Duodenal mucosa (tissue), 2 donors: ENCODE data around the gene F10.
A peak's percentile ranks its signal among the peaks of the same experiment; 100 is the strongest.
"Not testable (repeated sequence)": the region's sequence is repeated elsewhere in the genome, so short reads cannot be mapped to it uniquely, and the experiment has no call there.

Experiments
- H3K27ac ChIP-seq: one replicate; pipeline ENCODE4 v1.7.0; 2013; ENCODE audit warnings: low read depth, low read length
- H3K27me3 ChIP-seq, 2 donors: one replicate each; pipeline ENCODE4 v1.7.0; 2013; ENCODE audit warnings: low read length in 2 of 2, control low read depth in 1 of 2; ENCODE audit not compliant: insufficient read depth in 2 of 2, control insufficient read depth in 1 of 2
- H3K36me3 ChIP-seq, 2 donors: one replicate each; pipeline ENCODE4 v1.7.0; 2013; ENCODE audit warnings: low read length in 2 of 2, control low read depth in 1 of 2; ENCODE audit not compliant: insufficient read depth in 2 of 2, control insufficient read depth in 1 of 2
- H3K4me1 ChIP-seq, 2 donors: one replicate each; pipeline ENCODE4 v1.7.0; 2013; ENCODE audit warnings: low read length in 2 of 2, control low read depth in 1 of 2; ENCODE audit not compliant: insufficient read depth in 2 of 2, control insufficient read depth in 1 of 2
- H3K4me3 ChIP-seq, 2 donors: one replicate each; pipeline ENCODE4 v1.7.0; 2013; ENCODE audit warnings: low read length in 2 of 2, low read depth in 1 of 2
- H3K9ac ChIP-seq, 2 donors: one replicate each; pipeline ENCODE4 v1.7.0; 2013; ENCODE audit warnings: low read length in 2 of 2, low read depth in 1 of 2
- H3K9me3 ChIP-seq, 2 donors: one replicate each; pipeline ENCODE4 v1.7.0; 2013; ENCODE audit warnings: low read length in 2 of 2, control low read depth in 1 of 2; ENCODE audit not compliant: control insufficient read depth in 1 of 2

F10 gene

DNA sequence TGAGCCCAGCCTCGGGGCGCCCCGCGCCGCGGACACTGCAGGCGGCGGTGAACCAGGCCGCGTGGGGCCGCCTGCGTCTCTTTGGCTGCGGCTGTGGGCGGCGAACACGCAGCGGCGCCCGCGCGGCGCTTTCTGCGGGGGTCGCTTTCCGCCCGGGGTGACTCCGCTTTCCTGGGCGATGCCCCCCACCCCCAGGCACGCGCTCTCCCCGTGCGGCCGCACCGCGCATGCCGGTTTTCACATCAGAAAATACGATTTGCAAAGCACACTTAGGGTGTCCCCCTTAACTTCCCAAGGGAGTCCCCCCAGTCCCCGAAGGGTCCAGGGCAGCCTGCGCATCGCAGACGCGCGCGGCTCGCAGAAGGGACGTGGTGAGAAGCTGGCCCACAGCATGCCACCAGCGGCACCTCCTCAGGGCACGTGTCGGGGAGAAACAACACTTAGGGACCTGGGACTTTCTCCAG is 11.7 kb upstream of the F10 start:
- Histone ChIP-seq H3K9me3 (no peaks in the 10 kb centered on the region), H3K27me3 (peaks cover 12 to 24% of the 10 kb centered on the region in 2 donors), H3K36me3 (no peaks in the 10 kb centered on the region), H3K4me3 (peak overlapping the region; percentile 29 to 36), H3K27ac (no peak overlapping the region), H3K9ac (no peak overlapping the region), H3K4me1 (peaks cover under 1 to 2% of the 10 kb centered on the region in 2 donors)

DNA sequence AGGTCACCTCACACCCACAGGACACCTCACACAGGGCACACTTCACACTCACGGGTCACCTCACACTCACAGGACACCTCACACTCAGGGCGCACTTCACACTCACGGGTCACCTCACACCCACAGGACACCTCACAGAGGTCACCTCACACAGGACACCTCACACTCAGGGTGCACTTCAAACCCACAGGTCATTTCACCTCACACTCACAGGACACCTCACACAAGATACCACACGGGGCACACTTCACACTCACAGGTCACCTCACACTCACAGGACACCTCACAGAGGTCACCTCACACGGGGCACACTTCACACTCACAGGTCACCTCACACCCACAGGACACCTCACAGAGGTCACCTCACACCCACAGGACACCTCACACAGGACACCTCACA is 10.8 kb upstream of the F10 start:
- not testable (repeated sequence) for H3K27ac ChIP-seq

DNA sequence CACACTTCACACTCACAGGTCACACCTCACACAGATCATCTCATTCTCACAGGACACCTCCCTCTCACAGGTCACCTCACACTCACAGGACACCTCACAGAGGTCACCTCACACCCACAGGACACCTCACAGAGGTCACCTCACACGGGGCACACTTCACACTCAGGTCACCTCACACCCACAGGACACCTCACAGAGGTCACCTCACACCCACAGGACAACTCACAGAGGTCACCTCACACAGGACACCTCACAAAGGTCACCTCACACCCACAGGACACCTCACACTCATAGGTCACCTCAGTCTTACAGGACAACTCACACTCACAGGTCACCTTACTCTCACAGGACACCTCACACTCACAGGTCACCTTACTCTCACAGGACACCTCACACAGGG is 10.1 kb upstream of the F10 start:
- H3K27me3 ChIP-seq: peaks cover 12 to 24% of the 10 kb centered on the region in 2 donors
- H3K4me1 ChIP-seq, H3K9ac ChIP-seq: not testable (repeated sequence)

More for the DNA sequence above, 10.8 kb upstream of the F10 start:
- H3K36me3 ChIP-seq, H3K4me3 ChIP-seq, H3K9me3 ChIP-seq, H3K4me1 ChIP-seq, H3K9ac ChIP-seq: not testable (repeated sequence)
- peaks cover 12 to 24% of the 10 kb centered on the region in 2 donors for H3K27me3 ChIP-seq

DNA sequence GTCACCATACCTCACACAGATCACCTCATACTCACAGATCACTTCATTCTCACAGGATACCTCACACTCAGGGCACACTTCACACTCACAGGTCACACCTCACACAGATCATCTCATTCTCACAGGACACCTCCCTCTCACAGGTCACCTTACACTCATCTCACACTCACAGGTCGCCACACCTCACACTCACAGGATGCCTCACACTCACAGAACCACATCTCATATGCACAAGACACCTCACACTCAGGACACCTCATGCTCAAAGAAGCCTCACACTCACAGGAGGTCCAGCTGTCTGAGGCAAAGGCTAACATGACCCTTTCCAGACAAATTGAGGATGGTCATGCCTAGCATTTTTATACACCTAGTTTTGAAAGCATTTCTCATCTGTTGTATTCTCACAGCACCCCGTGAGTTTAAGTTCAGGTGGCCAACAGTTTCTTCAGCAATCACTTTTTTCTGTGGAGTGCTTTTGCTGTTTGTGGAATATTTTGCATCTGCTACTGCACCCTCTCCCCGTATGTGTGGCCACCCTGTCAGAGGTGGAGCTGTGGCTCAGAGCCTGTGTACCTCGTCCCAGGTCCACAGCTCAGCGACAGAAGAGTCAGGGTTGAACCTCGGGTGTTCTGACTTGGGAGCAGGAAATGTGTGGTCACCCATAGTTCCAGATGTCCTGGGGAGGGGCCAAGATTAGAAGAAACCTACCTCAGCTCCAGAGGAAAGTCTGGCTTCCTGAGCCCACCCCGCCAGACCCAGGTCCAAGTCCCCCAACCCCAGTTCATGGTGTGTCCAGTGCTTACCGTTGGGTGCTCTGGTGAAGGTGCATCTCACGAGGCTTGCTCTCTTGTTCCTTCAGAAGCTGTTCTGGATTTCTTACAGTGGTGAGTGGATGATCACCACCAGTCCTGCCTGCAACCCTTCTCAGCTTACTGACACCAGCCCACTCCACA is 9.4 kb upstream of the F10 start:
- no peaks in the 10 kb centered on the region for H3K9me3 ChIP-seq
- no peak overlapping the region for H3K27ac ChIP-seq
- no peak overlapping the region for H3K4me3 ChIP-seq
- no peaks in the 10 kb centered on the region for H3K36me3 ChIP-seq
- H3K4me1 ChIP-seq: no peaks in the 10 kb centered on the region
- peaks cover 12 to 24% of the 10 kb centered on the region in 2 donors for H3K27me3 ChIP-seq
- H3K9ac ChIP-seq: no peak overlapping the region

More for the DNA sequence above, 10.1 kb upstream of the F10 start:
- H3K27ac ChIP-seq, H3K9me3 ChIP-seq, H3K4me3 ChIP-seq, H3K36me3 ChIP-seq: not testable (repeated sequence)

DNA sequence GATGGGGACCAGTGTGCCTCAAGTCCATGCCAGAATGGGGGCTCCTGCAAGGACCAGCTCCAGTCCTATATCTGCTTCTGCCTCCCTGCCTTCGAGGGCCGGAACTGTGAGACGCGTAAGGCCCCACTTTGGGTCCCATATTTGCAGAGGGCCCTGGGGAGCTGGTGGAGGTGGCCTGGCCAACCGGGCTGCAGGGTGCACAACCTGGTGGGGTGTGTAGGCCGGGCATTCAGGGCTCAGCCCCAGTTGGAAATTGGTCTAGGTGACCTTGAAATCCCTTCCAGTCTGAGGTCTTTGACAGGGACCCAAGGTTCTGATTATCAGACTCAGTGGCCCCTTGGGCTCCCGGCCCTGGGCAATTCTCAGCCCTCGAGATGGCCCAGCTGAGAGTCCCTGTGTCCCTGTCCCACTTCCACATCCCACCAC is 8.7 kb upstream of the F10 start:
- Histone ChIP-seq H3K9me3 (no peaks in the 10 kb centered on the region), H3K4me3 (no peak overlapping the region), H3K27ac (no peak overlapping the region), H3K4me1 (no peaks in the 10 kb centered on the region), H3K27me3 (peaks cover 12 to 24% of the 10 kb centered on the region in 2 donors), H3K9ac (no peak overlapping the region), H3K36me3 (no peaks in the 10 kb centered on the region)

DNA sequence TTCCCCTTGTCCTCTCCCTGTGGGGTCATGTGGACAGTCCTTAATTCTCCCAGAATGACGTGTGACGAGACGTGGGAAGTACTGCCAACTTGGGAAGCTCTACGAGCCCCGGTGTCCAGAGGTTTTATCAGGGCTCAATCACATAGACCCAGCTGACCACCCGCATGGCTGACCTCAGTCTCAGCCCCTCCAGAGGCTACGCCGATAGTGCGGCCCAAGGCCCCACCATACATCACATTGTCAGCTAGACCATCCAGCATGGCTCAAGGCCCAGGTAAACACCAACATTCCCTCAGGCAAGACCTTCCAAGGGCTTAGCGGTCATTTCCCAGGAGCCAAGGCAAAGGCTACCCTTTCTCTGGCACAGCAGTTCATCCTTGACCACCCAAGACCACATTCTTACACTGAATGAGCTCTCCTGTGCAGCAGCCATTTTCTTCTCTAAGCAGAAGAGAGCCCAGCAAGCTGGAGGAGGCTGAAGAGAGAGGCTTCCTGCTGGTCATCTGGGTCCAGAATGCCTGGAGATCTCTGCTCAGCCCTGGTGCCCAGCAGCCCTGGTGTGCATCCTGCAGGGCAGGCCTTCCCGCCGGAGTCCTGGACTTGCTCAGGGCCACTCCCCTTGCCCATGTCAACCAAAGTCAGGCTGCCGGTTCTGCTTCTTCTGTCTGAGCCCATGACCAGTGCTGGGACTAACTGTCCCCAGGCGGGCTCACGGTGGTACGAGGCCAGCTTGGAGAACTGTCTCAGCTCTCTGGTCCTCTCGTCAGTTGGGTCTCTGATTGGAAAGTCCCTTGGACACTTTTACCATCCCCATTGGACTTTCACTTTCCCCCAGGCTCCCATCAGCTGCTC is 7.9 kb upstream of the F10 start:
- no peak overlapping the region for H3K27ac ChIP-seq
- H3K4me3 ChIP-seq: no peak overlapping the region
- H3K9ac ChIP-seq: no peak overlapping the region
- no peaks in the 10 kb centered on the region for H3K36me3 ChIP-seq
- H3K27me3 ChIP-seq: peaks cover 12 to 20% of the 10 kb centered on the region in 2 donors
- no peaks in the 10 kb centered on the region for H3K9me3 ChIP-seq
- H3K4me1 ChIP-seq: no peaks in the 10 kb centered on the region

DNA sequence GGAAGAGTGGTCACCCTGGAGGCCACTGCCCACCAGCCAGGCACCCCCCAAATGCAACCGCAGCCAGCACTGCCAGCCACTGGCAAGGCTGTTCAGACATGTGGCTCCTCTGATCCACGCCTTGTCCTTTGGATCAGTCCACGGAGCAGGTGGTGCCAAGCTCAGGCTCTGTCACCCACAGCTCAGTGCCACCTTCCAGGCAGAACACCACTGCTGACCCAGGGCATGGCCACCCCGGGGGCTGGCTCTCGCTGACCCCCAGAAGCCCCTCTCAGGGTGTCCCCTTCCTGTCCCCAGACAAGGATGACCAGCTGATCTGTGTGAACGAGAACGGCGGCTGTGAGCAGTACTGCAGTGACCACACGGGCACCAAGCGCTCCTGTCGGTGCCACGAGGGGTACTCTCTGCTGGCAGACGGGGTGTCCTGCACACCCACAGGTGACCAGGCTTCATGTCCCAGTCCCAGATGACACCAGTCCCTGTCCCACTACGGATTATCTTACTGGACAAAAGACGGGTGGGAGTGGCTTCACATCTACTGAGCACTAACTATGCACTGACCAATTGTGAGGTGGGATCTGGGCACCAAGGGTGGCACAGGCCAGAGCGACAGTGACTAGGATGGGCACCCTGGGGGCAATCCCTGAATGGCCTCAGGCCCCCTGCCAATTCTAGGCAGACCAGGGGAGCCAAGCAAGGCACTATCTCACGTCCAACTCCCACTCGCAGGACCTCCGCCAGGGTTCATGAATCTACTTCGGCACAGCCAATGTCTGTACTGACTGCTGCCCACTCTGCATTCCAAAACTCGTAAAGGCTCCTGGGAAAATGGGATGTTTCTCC is 7.0 kb upstream of the F10 start:
- Histone ChIP-seq H3K27ac (no peak overlapping the region), H3K36me3 (no peaks in the 10 kb centered on the region), H3K4me1 (no peaks in the 10 kb centered on the region), H3K9me3 (no peaks in the 10 kb centered on the region), H3K4me3 (no peak overlapping the region), H3K9ac (no peak overlapping the region), H3K27me3 (peaks cover 11 to 12% of the 10 kb centered on the region in 2 donors)

DNA sequence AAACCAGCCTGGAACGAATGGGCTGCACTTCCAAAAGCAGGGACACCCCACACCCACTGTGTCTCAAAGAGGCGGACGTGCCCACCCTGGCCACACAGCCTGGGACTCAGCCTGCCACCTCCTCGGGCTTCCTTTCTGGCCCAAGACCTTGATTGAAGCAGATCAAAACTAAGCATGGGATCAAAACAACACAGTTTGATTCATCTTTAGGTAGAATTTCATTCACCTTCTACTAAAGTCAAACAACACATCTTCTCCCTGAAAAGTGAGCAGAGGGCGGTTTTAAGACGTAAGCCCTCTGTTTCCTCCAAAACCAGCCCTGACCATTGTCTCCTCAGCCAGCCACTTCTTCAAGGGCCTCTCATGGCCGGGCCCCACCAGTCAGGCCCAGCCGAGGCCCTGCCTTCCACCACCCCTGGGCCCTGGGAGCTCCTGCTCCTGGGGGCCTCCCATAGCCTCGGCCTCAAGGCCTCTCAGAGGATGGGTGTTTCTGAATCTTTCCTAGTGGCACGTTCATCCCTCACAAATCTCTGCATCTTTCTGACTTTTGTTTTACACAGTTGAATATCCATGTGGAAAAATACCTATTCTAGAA is 6.3 kb upstream of the F10 start:
- H3K27me3 ChIP-seq: peaks cover 4 to 6% of the 10 kb centered on the region in 2 donors

DNA sequence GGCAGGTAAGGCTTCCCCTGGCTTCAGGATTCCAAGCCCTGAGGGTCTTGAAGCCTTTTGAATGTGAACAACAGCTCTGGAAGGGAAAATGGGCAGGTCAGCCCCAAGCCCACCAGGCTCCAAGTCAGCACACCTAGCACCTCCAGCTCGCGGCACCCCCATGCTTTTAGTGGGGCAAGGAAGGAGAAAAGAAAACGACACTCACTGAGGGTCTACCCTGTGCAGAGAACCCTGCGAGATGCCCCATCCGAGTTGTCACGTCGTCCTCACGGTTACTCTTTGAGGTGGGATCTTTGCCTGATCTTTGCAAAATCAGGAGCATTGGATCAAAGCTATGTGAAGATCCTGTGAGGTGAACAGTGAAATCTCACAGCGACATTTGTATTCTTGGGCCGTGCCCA is 5.7 kb upstream of the F10 start:
- no peak overlapping the region for H3K4me3 ChIP-seq
- H3K9me3 ChIP-seq: no peaks in the 10 kb centered on the region
- H3K4me1 ChIP-seq: no peaks in the 10 kb centered on the region
- H3K36me3 ChIP-seq: no peaks in the 10 kb centered on the region
- no peak overlapping the region for H3K27ac ChIP-seq
- no peak overlapping the region for H3K9ac ChIP-seq
- H3K27me3 ChIP-seq: peaks cover 4% of the 10 kb centered on the region in 2 donors

More for the DNA sequence above, 6.3 kb upstream of the F10 start:
- Histone ChIP-seq H3K36me3 (no peaks in the 10 kb centered on the region), H3K9ac (no peak overlapping the region), H3K4me1 (no peaks in the 10 kb centered on the region), H3K4me3 (no peak overlapping the region), H3K27ac (no peak overlapping the region), H3K9me3 (no peaks in the 10 kb centered on the region)
